A549 (cell line): ENCODE results near the gene SLC49A3.

Experiments used
- RAD21 ChIP-seq, 2 experiments: fragments of >200 bp in 1 of 2; sonication (Bioruptor Twin) in 1 of 2; formaldehyde crosslinking in 1 of 2; IDR thresholded peaks in 1 of 2; conservative IDR thresholded peaks in 1 of 2; 2 replicates in 1 of 2; 3 replicates in 1 of 2; pipeline ENCODE4 v1.6.1; 2012 to 2018; ENCODE audit warnings: inconsistent platforms in 1 of 2
- SMC3 ChIP-seq: fragments of >200 bp; sonication (Bioruptor Twin); formaldehyde crosslinking; IDR thresholded peaks from 3 replicates; pipeline ENCODE4 v1.6.1; 2018; ENCODE audit warnings: inconsistent platforms
- TF ChIP-seq, protein P1 (sequence below): fragments of >200 bp; sonication (Bioruptor Twin); formaldehyde crosslinking; IDR thresholded peaks from 3 replicates; pipeline ENCODE4 v1.5.1; 2016

DNA sequence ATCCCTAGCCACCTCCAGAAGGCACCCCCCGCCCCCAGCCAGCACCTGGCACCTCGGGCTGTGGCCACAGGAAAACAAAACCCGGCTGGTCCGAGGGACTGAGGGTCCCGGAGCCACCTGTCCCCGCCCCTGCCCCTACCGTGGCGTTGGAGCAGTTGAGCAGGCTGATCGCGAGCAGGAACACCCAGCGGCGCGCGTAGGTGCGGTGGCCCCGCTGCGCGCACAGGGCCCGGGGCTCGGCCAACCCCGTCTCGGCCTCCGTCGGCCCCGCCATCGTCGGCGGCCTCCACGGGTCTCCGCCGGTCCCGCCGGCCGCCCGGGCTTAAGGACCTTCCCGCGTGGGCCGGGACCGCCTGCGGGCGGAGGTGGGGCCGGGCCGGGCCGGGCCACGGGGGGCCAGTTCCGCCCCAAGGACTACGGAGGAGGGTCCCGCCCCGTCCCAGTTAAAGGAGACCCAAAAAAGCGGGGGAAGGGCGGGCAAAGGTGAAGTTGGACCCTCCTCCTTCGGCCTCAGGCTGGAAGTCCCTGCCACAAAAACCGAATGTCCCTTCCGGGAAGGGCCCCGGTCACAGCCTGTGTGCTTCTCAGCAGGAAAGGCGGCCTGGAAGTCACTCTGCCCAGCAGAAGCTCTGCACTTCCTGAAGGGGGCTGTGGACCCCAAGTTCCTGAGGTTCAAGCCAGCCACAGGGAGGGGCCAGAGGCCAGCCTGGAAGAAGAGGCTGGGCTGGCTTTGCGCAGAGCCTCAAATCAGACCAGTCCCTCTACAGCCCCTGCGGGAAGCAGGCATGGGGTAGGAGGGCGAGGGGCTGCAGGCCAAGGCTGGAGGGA is at the start of gene SLC49A3:
- TF ChIP-seq, protein P1, sequence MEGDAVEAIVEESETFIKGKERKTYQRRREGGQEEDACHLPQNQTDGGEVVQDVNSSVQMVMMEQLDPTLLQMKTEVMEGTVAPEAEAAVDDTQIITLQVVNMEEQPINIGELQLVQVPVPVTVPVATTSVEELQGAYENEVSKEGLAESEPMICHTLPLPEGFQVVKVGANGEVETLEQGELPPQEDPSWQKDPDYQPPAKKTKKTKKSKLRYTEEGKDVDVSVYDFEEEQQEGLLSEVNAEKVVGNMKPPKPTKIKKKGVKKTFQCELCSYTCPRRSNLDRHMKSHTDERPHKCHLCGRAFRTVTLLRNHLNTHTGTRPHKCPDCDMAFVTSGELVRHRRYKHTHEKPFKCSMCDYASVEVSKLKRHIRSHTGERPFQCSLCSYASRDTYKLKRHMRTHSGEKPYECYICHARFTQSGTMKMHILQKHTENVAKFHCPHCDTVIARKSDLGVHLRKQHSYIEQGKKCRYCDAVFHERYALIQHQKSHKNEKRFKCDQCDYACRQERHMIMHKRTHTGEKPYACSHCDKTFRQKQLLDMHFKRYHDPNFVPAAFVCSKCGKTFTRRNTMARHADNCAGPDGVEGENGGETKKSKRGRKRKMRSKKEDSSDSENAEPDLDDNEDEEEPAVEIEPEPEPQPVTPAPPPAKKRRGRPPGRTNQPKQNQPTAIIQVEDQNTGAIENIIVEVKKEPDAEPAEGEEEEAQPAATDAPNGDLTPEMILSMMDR, result no peak
- no peak for TF ChIP-seq SMC3
- TF ChIP-seq RAD21 (conservative IDR thresholded peaks at IDR 0.05 in 1 of 2, IDR thresholded peaks at IDR 0.05 in 1 of 2), result no peak
